Left hindlimb (tissue), 1 donor: ENCODE results near the gene TBC1D3E.
"Not testable (repeated sequence)": the region's sequence is repeated elsewhere in the genome, so short reads cannot be mapped to it uniquely, and the experiment has no call there.

Source experiments
- DNase-seq: peaks from one replicate; pipeline ENCODE4 v3.0.0-alpha.2; 2018

TBC1D3E gene

DNA sequence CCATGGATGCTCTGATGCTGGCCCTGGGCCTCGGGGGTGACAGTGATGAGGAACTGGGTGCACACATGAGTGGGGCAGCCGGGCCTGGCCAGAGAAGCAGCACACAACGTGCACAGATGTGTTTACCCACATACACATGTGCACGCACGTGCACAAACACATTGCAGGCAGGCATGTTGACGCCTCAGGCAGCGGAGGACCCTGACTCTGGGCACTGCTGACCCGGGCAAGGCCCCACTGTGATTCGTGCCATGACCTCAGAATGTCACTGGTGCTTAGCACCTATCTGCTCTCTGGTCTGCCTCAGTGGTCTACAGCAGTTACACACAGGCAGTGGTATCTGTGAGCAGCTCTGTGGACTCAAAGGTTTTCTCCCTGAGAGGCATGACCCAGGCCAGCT lies at the start of gene TBC1D3E:
TBC1D3E (plus strand) TSS at position 301 of the 400 bp plus-strand sequence. CDS start 1,545 bp downstream, outside the sequence.
- not testable (repeated sequence) for DNase-seq

DNA sequence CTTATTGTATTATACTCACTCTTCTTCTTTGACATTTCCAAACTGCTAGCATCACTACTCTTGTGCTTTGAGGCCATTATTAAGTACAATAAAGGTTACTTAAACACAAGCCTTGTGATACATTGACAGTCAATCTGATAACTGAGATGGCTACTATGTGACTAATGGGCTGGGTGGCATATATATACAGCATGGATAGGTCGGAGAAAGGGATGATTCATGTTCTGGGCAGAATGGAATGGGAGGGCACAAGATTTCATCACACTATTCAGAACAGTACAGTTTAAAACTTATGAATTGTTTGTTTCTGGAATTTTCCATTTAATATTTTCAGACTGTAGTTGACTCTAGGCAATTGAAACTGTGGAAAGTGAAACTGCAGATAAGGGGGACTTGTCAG lies 40.4 kb upstream of the TBC1D3E start:
- DNase-seq = not testable (repeated sequence)

DNA sequence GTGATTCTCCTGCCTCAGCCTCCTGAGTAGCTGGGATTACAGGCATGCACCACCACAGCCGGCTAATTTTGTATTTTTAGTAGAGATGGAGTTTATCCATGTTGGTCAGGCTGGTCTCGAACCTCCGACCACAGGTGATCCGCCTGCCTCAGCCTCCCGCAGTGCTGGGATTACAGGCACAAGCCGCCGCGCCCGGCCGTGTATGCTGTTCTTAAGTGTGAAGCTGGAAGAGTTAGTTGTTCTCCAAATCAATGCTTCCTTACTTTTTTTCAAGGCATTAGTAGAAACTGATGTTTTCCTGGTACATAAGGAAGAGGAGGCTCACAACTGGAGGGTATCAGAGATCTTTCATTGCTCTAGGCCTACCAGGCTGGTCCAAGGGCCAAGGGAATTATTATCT lies 39.6 kb upstream of the TBC1D3E start:
- not testable (repeated sequence) for DNase-seq

DNA sequence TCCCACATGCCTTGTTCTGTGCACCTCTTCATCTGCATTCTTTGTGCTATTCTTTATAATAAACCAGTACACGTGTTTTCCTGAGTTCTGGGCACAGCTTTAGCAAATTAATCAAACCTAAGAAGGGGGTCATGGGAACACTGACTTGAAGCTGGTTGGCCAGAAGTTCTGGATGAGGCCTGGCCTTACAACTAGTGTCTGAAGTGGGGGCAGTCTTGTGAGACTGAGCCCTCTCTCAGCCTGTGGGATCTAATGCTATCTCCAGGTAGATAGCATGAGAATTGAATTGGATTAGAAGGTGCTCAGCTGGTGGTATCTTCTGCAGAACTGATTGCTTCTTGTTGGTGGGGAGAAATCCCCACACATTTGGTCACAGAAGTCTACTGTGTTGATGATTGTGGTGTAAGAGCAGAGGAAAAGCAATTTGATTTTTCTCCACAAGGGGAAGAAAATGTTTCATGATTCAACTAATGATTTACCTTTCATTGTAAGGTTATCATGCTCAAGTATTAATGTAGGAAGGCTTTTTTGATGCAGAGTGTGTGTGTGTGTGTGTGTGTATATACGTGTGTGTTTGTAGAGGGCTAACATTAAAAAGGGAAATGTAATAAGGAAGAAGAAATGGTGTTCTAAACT lies 33.6 kb upstream of the TBC1D3E start:
- not testable (repeated sequence) for DNase-seq

DNA sequence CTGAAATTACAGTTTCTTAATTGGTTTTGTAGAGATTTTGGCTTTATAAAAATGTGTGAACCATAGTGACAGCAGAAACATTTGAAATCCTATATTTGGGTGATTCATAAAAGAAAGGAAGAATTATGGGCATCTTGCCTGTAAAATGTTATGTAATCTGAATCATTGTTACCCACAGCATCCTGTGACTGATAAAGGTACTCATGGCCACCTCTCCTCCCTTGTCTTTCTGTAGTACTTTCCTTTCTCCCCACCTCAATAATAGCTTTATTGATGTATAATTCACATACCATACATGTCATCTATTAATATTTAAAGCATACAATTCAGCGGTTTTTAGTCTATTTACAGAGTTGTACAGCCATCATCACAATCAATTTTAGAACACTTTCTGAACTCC lies 28.5 kb upstream of the TBC1D3E start:
- not testable (repeated sequence) for DNase-seq

DNA sequence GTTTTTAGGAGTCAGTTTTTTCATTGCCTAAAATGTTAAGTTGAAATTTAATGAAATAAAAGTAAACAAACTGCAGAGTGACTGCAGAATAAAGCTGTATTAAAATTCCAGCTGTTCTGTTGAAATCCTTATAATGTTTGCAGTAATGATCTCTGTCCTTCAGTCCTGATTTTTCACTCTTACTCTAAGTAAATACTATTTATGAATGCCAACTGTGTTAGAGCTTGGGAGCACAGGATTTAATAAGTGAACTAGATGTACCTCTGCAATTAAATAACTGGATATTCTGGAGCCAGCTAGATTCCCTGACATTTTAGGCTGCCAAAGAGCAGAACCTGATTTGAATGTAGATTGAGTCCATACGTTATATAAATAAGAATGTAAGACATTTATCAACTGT lies 7.9 kb upstream of the TBC1D3E start:
- not testable (repeated sequence) for DNase-seq

DNA sequence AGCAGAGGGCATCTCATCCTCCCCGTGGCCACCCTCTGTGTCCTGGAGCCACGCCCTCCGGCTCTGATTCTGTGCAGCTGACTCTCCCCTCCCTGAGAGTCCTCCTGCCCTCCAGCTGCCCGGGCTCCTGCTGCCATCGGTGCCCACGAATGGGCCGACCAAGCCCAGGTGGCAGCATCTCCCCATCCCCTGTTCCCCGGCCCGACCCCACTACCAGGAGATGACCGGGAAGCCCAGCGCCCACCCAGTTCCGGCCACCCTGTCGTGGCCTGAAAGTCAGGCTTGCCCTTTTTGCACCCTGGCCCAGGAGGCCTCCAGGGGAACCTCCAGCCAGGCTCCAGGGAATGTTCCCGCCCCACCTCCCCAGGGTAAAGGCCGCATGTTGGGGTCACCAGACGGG lies 7.1 kb downstream of the TBC1D3E start:
- not testable (repeated sequence) for DNase-seq
